Muscle of leg (tissue), 11 donors: ENCODE measurements around the gene ZBTB34. TPM values are rescaled to one million over a fixed set of nuclear protein-coding genes. Genes with fewer than 3 reads are reported as not detected.
"Not testable (repeated sequence)": the region's sequence is repeated elsewhere in the genome, so short reads cannot be mapped to it uniquely, and the experiment has no call there.

Source experiments
- DNase-seq: peaks from one replicate; pipeline ENCODE4 v3.0.0; 2013
- H3K27ac ChIP-seq: one replicate; pipeline ENCODE4 v1.5.1; 2013; ENCODE audit warnings: mild to moderate bottlenecking, low read length, control low read depth
- H3K27me3 ChIP-seq: one replicate; pipeline ENCODE4 v1.6.1; 2013; ENCODE audit warnings: low read length; ENCODE audit not compliant: control insufficient read depth, insufficient read depth
- H3K36me3 ChIP-seq: one replicate; pipeline ENCODE4 v1.6.1; 2013; ENCODE audit warnings: low read length; ENCODE audit not compliant: control insufficient read depth, insufficient read depth
- H3K4me1 ChIP-seq: one replicate; pipeline ENCODE4 v1.6.1; 2013; ENCODE audit warnings: low read length; ENCODE audit not compliant: control insufficient read depth, insufficient read depth
- H3K4me3 ChIP-seq: one replicate; pipeline ENCODE4 v1.5.1; 2013; ENCODE audit warnings: low read length, control low read depth
- H3K9me3 ChIP-seq: replicated peaks from 2 replicates; pipeline ENCODE4 v1.6.1; 2013; ENCODE audit warnings: low read depth, low read length; ENCODE audit not compliant: control insufficient read depth
- WGBS: methylation state at CpG from one replicate; pipeline ENCODE4 v1.1.5; 2013; ENCODE audit warnings: missing lambda C conversion rate; ENCODE audit not compliant: insufficient coverage; 5-methylcytosine and 5-hydroxymethylcytosine counted together
- polyA plus RNA-seq, 8 donors: library from polyadenylated mRNA; unstranded; fragments of 120-200 nt; gene quantifications; one replicate each; pipeline versions ENCODE4 v1.2.1 to v1.2.3, GENCODE V29; 2013; ENCODE audit warnings: inconsistent platforms in 1 of 8, low replicate concordance in 1 of 8; ENCODE audit not compliant: insufficient read length in 8 of 8, insufficient read depth in 1 of 8
- total RNA-seq: library from RNA; stranded (reverse); fragments of 120-200 nt; gene quantifications from one replicate; pipeline ENCODE4 v1.2.4, GENCODE V29; 2013

Gene ZBTB34
- total and polyA plus RNA-seq, 9 donors, result 8.4 to 13.7 (median 10.3) TPM

DNA sequence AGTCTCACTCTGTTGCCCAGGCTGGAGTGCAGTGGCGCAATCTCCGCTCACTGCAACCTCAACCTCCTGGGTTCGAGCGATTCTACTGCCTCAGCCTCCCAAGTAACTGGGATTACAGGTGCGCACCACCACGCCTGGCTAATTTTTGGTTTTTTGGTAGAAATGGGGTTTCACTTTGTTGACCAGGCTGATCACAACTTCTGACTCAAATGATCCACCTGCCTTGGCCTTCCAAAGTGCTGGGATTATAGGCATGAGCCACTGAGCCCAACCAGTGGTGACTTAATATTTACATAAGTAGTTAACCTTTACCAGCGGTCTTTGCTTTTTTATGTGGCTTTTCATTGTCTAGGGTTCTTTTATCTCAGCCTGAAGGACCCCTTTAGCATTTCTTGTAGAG is 36.4 kb upstream of the ZBTB34 start:
- peaks cover 14% of the 10 kb centered on the region for H3K9me3 ChIP-seq
- WGBS, result no CpG with 5 or more reads among the region's 7 CpGs
- not testable (repeated sequence) for DNase-seq, H3K4me1 ChIP-seq, H3K4me3 ChIP-seq, H3K27ac ChIP-seq, H3K27me3 ChIP-seq
- H3K36me3 ChIP-seq, result peaks cover 28% of the 10 kb centered on the region

DNA sequence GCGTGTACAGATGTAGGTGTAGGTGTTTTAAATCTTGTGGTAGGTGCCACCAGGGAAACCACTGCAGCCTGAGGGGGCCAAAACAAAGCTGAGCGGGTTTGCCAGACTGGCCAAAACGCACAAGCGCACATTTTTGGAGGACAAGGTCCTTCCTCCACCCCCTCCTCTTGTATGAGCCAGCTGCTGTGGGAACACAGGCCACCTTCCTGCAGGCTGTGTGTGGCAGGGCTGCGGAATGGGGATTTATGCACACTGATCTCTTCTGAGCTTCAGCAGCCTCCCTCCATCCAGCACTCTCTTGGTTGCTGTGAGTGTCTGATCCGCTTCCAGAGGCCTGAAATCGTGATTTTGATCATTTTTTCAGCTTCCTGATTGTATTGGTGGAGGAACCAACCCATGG is 33.2 kb upstream of the ZBTB34 start:
- Histone ChIP-seq H3K9me3 (no peaks in the 10 kb centered on the region), H3K36me3 (peaks cover 26% of the 10 kb centered on the region)
- 83% methylated on average over 4 of the region's 7 CpGs for WGBS

DNA sequence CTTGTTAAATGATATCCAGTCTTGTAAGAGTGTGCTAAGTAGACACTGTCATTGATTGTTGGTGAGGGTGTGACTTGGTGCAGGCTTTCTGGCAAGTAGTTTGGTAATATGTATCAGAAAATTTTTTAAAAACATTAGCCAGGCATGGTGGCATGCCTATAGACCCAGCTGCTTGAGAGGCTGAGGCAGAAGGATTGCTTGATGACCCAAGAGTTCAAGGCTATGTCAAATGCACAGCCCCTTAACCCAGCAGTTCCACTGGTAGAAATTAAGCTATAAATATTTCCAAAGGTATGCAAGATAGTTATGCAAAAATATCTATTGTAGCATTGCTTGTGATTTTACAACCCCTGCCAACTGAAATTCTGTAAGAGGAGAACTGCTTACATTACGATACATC is 31.4 kb upstream of the ZBTB34 start:
- DNase-seq, result no peak
- Histone ChIP-seq H3K27me3 (no peaks in the 10 kb centered on the region), H3K4me3 (no peak overlapping the region), H3K27ac (no peak overlapping the region), H3K9me3 (no peaks in the 10 kb centered on the region), H3K4me1 (no peaks in the 10 kb centered on the region), H3K36me3 (peaks cover 40% of the 10 kb centered on the region)
- no CpG with 5 or more reads among the region's 1 CpG for WGBS

More for the DNA sequence above, 33.2 kb upstream of the ZBTB34 start:
- Histone ChIP-seq H3K4me1 (no peaks in the 10 kb centered on the region), H3K27ac (no peak overlapping the region), H3K4me3 (no peak overlapping the region), H3K27me3 (no peaks in the 10 kb centered on the region)
- DNase-seq, result no peak

DNA sequence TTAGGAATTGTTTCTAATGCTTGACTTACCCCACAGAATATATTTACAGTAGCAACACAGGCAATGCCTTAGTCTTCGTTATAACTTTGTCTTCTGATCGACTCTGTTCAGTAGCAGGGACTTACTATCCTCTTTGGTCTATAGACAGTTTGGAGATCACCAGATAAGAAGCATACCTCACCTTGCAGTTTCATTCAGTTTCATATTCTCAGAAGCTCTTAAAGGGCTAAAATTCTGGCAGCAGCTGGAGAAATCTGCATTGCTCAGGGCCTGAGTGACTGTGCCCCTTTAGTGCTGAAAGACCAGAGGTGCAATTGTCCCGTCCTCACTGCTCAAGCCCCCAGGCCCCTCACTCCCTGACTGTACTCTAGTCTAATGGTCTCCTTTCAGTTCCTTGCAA is 29.6 kb upstream of the ZBTB34 start:
- Histone ChIP-seq H3K4me1 (no peaks in the 10 kb centered on the region), H3K27ac (no peak overlapping the region), H3K27me3 (no peaks in the 10 kb centered on the region), H3K9me3 (no peaks in the 10 kb centered on the region), H3K4me3 (no peak overlapping the region), H3K36me3 (peaks cover 39% of the 10 kb centered on the region)
- DNase-seq, result no peak
- 56% methylated on average over 1 of the region's 3 CpGs for WGBS

DNA sequence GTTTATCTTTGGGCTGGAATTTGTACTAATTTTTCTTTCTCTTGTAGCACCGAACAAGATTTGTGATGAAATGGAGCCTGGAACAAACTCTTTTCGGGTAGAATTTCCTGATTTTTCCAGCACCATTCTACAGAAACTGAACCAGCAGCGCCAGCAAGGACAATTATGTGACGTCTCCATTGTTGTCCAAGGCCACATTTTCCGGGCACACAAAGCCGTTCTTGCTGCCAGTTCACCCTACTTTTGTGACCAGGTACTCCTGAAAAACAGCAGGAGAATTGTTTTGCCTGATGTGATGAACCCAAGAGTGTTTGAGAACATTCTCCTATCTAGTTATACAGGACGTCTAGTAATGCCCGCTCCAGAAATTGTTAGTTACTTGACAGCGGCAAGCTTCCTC is 28.0 kb upstream of the ZBTB34 start:
- no peak for DNase-seq
- H3K27me3 ChIP-seq, result no peaks in the 10 kb centered on the region
- 94% methylated on average over 6 of the region's 9 CpGs for WGBS
- no peak overlapping the region for H3K4me3 ChIP-seq
- no peaks in the 10 kb centered on the region for H3K4me1 ChIP-seq
- no peak overlapping the region for H3K27ac ChIP-seq
- no peaks in the 10 kb centered on the region for H3K9me3 ChIP-seq
- H3K36me3 ChIP-seq, result peaks cover 39% of the 10 kb centered on the region

DNA sequence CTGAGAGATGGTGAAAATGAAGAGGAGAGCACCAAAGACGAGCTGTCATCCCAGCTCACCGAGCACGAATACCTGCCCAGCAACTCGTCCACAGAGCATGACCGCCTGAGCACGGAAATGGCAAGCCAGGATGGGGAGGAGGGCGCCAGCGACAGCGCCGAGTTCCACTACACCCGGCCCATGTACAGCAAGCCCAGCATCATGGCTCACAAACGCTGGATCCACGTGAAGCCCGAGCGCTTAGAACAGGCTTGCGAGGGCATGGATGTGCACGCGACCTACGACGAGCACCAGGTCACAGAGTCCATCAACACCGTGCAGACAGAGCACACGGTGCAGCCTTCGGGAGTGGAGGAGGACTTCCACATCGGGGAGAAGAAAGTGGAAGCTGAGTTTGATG is 27.4 kb upstream of the ZBTB34 start:
- Histone ChIP-seq H3K27ac (no peak overlapping the region), H3K4me1 (no peaks in the 10 kb centered on the region), H3K4me3 (no peak overlapping the region), H3K36me3 (peaks cover 38% of the 10 kb centered on the region), H3K27me3 (no peaks in the 10 kb centered on the region), H3K9me3 (no peaks in the 10 kb centered on the region)
- WGBS, result 94% methylated on average over 24 of the region's 24 CpGs
- DNase-seq, result no peak

DNA sequence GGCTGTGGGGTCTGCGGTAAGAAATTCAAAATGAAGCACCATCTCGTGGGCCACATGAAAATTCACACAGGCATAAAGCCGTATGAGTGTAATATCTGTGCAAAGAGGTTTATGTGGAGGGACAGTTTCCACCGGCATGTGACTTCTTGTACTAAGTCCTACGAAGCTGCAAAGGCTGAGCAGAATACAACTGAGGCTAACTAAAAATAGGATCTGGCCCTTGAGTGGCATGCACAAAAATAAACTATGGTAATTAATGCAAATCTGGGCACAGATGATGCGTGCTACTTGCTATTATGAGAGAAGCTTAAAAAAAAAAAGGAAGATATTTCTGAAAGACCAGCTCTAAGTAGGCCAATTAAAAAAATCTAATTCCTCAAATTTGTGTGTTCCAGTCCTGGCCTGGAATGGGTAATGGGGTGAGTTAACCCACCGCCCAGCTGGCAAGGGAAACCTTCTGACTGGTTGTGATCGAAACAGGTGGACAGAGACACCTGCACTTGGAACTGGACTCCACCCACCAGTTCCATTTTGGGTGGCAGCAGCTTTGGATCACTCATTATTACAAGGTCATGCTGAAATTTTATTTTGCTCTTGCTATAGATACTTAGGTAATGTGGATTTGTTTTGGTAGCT is 26.6 kb upstream of the ZBTB34 start:
- Histone ChIP-seq H3K36me3 (peaks cover 46% of the 10 kb centered on the region), H3K9me3 (no peaks in the 10 kb centered on the region), H3K4me3 (no peak overlapping the region), H3K27me3 (no peaks in the 10 kb centered on the region), H3K4me1 (peaks cover 2% of the 10 kb centered on the region), H3K27ac (no peak overlapping the region)
- no peak for DNase-seq
- WGBS, result 94% methylated on average over 6 of the region's 8 CpGs

DNA sequence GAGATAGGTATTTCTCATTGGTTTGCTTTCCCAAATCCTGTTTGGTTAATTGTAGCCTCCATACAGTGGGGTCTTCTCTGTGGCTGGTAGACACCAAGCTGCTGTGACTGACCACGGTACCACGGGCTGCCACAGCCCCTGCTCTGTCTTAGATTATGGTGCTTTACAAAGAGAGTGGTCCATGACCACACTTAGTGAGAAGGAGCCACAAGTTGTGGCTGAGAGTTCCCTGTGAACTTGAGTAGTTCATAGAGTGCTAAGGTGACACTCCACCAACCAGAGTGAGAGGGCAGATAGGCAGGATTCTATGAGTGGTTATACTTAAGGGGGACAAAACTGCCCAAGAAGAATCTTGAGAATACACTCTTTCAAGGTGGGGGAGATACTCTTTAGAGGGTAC is 25.8 kb upstream of the ZBTB34 start:
- no CpG with 5 or more reads among the region's 2 CpGs for WGBS

DNA sequence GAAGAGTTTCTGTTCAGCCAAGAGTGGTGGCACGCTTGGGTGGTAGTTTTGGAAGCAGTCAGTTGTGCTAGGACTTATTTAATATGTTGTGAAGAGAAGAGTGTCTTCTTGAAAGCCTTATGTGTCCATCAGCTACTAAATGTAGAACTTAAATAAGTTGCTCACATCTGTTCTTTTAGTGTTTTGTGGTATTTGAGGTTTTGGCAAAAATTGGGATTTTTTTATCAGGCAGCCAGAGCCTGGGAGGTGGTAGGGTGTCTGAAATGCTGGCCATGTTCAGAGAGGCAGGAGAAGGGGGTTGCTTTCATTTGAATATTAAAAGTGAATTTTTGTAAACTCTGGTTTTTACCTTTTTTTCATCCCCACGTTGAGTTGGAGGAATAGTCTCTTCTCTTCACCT is 24.2 kb upstream of the ZBTB34 start:
- WGBS, result no CpG with 5 or more reads among the region's 2 CpGs
- H3K27me3 ChIP-seq, result no peaks in the 10 kb centered on the region
- DNase-seq, result no peak
- peaks cover 51% of the 10 kb centered on the region for H3K36me3 ChIP-seq
- H3K27ac ChIP-seq, result no peak overlapping the region
- H3K9me3 ChIP-seq, result no peaks in the 10 kb centered on the region
- H3K4me1 ChIP-seq, result peaks cover 2% of the 10 kb centered on the region
- H3K4me3 ChIP-seq, result no peak overlapping the region

More for the DNA sequence above, 25.8 kb upstream of the ZBTB34 start:
- Histone ChIP-seq H3K4me1 (peaks cover 2% of the 10 kb centered on the region), H3K36me3 (peaks cover 54% of the 10 kb centered on the region), H3K4me3 (no peak overlapping the region), H3K9me3 (no peaks in the 10 kb centered on the region), H3K27me3 (no peaks in the 10 kb centered on the region), H3K27ac (no peak overlapping the region)
- DNase-seq, result no peak

DNA sequence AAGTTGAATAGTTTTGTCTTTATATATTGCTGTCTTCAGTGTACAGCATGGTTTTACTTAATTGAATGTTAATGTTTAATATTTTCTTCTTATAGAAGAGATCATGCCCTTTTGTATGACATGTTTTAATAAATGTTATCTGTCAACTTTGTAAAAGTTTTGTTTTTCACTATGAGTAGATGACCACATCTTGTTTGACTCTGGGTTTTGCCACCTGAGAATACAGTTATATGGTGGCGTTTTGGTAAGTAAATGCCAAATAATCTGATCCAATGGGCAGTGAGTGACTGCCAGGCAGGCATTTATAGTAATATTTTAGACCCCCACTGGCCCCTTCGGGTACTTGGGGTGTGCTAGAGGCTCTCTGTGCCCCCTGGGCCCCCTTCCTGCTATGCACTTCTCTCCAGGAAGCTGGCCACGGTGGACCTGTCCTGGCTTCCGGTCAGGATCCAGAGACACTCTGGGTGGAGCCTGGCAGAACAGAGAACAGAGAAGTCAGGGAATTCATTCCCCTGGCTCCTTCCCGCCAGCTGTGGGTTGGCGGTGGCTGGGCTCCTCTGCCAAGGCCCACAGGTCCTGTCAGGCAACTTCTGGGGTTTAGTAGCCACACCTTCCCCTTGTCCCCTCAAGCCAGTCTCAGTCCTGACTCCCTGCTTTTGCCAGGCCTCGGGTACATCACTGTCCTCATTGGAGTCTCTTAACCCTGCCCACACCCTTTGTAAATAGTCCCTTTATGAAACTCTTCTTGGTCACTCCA is 22.2 kb upstream of the ZBTB34 start:
- Histone ChIP-seq H3K27ac (no peak overlapping the region), H3K4me1 (peaks cover 2% of the 10 kb centered on the region), H3K27me3 (no peaks in the 10 kb centered on the region), H3K4me3 (no peak overlapping the region), H3K9me3 (no peaks in the 10 kb centered on the region), H3K36me3 (peaks cover 38% of the 10 kb centered on the region)
- no peak for DNase-seq
- 68% methylated on average over 5 of the region's 7 CpGs for WGBS
